HG03469 (cell line): ENCODE measurements around the gene SLC31A1.
"Not testable (repeated sequence)": the region's sequence is repeated elsewhere in the genome, so short reads cannot be mapped to it uniquely, and the experiment has no call there.

Experiments
- ATAC-seq: cut with Tn5 transposase; IDR thresholded peaks from one replicate; pipeline ENCODE4 v1.9.1; 2021; ENCODE audit warnings: mild to moderate bottlenecking, moderate library complexity, moderate number of reproducible peaks; ENCODE audit not compliant: unreplicated experiment

SLC31A1 gene

DNA sequence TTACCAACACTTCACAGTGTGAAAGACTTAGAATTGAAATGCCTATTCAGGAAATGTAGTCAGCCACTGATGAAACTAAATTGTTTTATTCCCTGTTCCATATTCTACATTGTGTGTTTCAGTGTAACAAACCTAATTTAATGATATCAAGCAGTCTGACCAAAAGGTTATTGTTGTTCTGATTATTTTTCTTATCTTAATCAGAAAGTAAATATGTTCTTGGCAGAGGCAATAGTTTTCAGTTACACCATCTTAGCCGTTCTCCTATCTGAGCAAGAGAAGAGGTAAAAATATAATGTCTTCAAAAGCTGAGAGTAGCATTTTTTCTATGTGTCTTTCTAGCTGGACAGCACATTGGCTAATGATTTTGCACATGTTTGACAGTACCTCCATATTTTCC lies 36.9 kb downstream of the SLC31A1 start:
- ATAC-seq, result no peak

DNA sequence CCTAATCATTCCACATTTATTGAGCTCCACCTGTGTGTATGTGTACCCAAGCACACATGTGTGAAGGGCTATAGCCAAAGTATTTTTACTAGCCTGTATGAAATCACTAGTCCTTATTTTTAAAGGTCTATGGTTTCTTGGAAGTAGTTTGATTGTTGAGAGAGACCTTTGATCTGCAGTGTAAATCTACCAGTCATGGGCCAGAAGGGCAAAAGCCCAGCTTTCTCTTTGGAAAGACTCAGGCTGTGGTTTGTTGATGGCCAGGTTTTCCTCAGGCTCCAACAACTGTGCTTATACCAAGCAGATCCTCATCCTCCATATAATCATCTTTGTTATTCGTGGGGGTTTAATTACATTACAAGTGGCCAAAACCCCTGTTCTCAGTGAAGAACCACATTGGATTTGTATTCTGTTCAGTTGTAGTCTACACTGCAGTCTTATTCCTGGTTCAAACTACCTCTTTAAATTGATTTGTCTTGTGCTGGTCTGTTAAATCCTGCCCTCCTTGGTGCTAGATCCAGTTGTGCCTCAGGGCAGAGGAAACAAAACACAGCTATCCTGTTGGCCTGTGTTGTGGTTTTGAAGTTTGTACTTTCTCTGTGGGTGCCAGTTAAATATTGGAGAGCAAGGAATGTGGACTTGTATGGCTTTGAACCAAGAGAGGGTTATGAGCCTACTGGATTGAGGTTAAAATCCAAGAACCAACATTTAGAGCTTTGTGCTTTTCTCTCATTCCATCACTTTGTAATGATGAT lies 40.8 kb downstream of the SLC31A1 start:
- ATAC-seq, result no peak

DNA sequence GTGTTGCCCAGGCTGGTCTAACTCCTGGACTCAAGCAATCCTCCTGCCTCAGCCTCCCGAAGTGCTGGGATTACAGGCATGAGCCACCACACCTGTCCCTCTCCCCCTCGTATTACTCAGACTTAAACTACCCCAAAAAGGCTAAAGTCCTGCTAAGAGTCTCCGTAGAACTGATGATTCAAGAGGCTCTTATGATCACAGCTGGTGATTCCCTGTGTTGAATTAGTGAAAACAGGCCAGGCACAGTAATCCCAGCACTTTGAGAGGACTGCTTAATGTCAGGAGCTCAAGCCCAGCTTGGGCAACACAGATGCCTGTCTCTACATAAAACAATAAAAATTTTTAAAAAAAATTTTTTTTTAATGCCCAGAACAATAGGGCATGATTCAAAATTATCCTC lies 44.8 kb downstream of the SLC31A1 start:
- no peak for ATAC-seq

DNA sequence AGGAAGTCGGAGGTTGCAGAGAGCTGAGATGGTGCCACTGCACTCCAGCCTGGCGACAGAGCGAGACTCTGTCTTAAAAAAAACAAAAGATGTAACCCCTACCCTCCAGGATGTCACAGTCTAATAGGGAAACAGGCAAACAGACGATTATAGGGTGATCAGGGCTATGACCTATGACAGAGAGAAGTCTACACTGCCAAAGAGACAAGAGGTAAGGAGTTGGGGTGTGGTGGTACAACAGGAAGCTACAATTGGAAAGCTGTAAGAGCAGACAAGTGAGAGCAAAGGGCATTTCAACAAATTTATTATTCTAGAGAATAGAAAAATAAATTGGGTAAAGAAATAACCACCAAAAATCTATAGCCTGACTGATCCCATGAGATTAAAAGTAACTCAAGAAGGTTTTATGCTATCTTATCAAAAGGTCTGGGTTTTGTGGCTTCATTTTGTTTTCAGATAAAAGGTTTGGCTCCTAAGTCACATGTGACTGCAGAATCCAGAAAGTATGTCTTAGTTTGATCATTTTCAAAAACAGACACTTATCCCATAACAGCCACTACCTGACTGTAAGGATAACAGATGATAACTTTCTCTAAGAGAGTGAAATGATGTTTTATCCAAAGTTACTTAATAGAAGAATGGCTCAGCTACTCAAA lies 46.7 kb downstream of the SLC31A1 start:
- no peak for ATAC-seq

DNA sequence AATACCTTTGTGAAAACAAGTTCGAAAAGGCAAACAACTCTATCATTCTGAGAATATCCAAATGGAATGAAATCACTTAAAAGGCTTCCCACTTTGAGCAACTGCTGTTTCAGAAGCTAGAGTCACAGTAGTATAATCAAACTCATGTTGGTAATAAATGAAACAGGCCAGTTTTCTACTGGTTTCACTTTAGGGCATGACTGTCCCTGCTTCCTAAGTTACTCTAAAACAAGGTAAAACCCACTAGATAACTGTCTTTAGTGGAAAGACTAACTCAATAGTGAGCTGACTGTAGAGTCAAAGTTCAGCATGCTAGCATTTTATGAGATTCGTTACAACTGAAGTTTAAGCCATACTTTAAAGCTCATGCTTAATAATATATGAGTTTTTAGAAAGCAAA lies 48.0 kb downstream of the SLC31A1 start:
- ATAC-seq, result no peak

DNA sequence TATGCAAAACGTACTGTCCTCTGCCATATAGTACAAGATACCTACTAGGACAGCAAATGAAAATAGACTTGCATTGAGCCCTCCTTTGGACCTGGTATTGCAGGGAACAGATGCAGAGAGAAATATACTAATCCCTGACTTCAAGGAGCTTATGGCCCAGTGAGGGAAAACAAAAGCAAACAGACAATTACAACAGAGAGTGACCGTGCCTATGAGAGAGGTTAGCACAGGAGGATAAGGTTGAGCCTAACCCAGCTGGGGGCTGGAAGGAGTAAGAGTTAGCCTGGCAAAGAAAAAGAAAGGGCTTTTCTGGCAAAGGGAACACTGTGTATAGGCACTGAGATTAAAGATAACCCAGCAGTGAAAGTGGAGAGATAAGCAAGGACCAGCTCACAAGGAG lies 48.5 kb downstream of the SLC31A1 start:
- ATAC-seq, result no peak

DNA sequence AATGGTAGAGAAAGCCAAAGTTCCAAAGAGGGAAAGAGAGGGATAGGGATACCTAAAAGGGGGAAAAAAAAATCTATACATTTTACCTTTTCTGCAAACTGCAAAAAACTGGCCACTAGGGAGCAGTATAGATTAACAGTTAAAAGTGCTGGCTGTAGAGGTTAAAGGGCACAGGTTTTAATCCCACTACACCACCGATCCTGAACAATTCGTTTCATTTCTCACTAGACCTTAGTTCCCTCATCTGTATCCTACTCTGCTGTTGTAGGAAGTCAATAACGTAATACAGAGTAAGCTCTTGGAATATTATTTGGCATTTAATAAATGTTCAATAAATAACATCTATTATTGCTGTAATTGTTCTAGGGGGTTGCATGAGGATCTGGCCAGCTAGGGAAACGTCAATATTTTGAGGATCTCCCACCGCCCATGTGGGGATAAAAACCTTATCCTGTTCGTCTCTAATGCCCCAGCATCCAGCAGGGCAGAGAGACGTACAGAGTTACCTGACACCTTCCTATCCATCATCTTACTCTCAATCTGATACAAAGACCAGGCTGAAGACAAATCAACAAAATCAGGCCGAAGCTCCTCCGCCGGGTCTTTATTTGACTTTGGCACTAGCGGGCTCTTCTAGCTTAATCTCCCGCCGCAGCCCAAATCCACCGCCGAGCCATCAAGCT lies 53.3 kb downstream of the SLC31A1 start:
- ATAC-seq, result no peak

DNA sequence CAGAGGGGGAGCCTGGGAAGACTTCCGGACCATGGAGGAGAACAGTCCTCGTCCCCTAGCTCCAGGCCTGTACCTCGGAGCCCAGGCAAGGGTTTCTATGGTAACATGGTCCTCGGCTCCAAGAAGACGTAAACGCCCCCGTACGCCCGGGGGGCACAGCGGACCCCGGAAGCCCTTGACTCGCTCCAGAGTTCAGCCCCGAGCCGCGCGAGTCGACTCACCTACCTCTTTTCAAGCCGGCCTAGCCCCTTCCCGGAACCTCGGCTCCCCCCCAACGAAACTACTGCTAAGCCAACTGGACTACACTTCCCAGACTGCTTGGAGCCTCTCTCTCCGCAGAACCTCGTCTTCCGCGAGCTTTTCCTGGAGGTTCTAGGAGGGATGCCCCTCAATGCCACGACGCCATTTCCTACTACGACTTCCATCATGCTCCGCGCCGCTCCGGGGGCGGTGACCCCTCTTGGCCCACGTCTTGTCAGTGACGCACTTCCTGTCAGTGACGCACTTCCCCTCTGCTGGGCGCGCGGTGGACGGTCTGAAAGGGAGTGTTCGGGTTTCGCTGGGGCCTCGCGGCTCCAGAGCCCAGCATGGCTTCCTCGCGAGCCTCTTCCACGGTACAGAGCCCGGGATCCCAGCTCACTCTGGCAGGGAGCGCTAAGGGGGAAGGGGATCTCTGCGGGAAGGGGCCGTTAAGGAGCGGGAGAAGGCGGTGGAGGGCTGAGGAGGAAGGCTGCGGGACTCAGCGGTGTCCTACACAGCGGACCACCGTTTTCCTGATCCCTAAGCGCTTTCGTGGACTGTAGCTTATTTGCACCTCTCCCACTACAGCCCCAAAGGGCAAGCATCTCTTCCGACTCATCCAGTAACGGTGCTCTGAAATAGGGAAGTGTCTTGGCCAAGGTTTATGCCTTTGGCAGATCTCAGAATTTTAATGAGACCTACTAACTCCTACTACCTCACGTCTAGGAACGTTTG lies 54.1 kb downstream of the SLC31A1 start, which contains the start of the genes CDC26 and PRPF4:
TSS of gene CDC26 (minus strand) at position 416 of the 975 bp plus-strand sequence. CDS start 3,065 bp downstream, outside the sequence.
TSS of gene PRPF4 (plus strand) at position 502 of the 975 bp plus-strand sequence. CDS start at position 588, 86 bp downstream.
- peak; percentile 89 for ATAC-seq

DNA sequence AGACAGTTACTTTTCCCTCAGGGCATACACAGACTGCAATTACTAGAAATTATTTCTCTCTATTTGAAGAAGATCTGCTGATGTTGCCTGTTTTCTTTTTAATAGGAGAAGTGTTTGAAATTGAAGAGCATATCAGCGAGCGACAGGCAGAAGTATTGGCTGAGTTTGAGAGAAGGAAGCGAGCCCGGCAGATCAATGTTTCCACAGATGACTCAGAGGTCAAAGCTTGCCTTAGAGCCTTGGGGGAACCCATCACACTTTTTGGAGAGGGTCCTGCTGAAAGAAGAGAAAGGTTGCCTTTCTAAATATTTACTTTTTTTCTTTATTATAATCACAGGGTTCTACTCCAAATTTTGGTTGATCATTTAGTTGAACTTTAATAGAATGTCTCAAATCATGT lies 57.5 kb downstream of the SLC31A1 start:
- no peak for ATAC-seq

DNA sequence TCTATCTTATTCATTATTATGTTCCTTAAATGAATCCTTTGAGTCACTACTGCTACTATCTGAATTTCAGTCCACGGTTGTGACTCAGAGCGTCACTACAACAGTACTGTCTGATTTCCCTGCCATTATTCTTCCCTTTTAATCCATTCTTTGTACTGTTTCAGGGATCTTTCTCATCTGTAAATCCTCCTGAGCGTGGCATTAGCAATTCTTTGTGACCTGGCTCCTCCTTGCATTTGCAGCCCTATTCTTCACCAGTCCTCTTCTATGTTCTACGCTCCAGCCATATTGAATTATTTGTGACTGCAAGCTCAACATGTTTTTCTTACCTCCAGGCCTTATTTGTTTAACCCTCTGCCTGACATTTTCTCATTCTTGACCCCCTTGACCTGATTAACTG lies 60.0 kb downstream of the SLC31A1 start:
- no peak for ATAC-seq

DNA sequence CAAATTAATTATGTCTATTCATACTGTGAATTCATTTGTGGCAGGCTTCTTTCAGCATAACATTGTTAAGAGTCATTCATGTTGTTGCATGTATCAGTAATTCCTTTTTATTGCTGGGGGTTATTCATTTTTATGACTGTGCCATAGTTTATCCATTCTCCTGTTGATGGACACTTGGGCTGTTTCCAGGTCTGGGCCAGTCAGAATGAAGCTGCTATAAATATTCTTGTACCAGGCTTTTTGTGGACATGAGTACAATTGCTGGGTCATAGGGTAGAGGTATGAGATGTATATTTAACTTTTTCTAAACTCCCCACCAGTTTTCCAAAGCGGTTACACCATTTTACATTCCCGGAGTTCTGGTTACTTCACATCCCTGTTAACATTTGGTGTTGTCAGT lies 67.7 kb downstream of the SLC31A1 start:
- no peak for ATAC-seq

DNA sequence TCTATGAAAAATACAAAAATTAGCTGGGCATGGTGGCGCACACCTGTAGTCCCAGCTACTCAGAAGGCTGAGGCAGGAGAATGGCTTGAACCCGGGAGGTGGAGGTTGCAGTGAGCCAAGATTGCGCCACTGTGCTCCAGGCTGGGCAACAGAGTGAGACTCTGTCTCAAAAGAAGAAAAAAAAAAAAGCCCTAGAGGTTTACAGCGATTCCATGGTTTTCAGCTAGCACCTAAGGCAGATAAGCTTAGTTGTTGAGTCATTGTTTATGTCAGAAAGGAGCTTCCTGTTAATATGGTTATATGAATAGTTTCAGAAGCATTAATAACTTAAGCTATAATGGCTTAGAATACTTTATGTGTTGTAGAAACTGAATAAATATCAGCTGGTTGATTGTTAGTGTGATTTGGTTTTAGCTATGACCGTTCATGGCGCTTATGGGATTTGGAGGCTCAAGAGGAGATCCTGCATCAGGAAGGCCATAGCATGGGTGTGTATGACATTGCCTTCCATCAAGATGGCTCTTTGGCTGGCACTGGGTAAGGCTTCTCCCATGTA lies 68.8 kb downstream of the SLC31A1 start:
- ATAC-seq, result no peak

DNA sequence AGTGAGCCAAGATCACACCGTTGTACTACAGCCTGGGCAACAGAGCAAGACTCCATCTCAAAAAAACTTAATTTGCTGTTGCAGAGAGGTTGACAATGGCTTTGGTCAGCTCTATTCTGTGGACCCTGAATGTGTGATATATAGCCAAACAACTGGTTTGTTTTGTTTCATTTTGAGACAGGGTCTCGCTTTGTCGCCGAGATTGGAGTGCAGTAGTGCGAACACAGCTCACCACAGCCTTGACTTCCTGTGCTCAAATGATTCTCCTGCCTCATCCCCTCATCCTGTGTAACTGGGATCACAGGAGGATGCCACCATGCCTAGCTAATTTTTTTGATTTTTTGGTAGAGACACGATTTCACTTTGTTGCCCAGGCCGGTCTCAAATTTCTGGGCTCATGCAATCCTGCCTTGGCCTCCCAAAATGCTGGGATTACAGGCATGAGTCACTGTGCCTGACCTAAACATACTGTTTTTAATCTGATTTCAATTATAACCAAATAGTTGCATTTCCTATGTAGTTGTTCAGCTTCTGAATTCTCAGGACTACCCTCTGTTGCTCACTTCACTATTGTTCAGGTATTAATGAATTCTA lies 72.0 kb downstream of the SLC31A1 start:
- ATAC-seq, result no peak

DNA sequence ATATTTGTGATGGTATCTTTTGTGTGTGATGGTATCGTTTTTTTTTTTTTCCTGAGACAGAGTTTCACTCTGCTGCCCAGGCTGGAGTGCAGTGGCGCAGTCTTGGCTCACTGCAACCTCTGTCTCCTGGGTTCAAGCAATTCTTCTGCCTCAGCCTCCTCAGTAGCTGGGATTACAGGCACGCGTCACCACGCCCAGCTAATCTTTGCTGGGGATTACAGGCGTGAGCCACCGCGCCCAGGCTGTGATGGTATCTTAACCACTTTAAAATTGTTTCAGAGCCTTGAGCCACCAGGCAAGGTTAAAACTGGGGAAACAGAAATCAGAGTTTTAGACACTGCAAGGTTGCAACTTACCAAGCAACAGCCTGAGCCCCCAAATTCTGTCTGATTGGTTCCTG lies 74.9 kb downstream of the SLC31A1 start:
- ATAC-seq, result not testable (repeated sequence)

DNA sequence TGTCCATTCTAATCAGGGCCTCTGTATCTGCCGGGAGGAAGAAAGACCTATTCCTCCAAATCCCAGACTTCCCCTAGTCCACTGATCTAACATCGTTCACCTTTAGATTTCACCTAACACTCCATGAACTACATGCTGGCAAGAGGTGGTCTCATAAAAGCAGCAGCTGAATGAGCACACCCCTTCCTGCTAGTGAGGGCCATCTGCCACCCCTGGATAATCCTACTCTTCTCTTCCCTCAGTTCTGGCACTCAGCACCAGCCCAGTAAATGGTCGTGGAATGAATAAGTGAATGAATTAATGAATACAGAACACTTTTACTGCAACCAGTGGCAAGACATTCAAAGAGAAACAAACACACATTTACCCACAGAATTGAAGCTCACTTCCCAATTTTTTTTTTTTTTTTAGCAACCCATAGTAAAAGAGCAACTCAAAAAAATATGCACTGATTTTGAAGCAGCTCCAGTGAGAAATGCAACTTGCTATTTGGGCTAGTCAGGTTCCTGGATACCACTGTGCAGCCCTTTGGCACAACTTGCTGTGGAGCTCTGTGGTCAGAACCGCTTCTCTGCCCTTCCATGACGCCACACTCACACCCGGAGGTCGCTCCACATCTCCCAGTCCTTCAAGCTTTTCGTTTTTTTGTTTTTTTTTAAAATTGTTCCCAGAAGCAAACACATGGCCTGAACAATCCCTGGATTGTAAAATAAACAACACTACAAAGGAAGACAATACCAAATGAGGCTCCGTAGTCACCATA lies 75.6 kb downstream of the SLC31A1 start:
- ATAC-seq, result no peak

DNA sequence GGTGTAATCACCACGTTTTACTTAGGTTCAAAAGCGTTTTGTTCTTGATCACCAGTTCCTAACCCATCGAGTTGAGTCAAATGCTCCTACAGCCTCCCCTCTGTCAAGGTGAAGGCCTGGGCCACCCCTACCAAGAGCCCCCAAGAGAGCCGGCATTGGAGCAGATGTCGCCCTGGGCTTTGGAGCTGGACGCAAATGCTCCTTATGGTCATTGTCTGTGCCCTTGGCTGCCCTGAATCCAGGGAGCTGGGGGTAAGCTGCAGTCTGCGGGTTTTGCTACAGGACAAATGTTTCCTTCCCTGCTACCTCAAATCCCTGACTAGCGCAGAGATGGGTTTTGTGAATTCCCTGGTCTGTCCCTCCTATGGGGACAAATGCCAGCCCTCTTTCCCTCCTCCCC lies 77.0 kb downstream of the SLC31A1 start:
- no peak for ATAC-seq

DNA sequence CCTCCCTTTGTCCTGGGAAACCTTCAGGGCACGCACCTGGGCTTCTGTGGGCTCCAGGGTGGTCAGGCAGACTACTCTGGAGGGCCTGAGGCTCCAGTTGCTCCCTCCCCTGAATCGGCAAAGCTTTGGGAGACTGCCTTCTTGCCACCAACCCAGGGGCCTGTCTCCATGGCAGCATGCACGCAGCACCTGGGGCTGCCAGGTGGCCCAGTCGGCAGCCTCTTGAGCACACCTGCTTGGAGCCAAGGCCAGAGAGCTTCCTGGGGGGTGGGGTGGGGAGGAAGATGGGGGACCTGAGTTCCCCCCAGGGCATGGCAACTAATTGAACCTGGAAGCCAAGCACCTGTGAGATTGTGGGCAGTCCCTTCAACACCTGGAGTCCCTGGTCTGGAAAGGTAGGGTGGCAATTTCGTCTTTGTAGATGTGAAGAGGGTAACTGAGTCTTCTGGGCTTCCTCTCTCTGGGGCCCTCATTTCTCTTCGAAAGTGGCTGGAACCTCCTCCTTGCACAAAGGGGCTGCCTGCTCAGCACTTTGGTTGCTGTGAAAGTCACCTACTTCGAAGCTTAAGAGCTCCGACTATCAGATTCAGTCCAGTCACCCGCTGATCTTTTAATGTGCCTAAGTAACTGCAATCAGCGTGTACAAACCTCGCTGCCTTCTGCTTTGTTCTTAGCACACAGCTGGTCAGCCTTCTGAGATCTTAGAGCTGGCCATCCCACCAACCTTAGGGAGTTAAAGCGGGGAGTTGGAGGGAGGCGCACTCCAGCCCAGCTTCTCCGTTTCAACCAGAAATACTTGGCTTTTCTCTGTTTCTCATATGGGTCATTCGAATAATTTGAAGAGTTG lies 77.8 kb downstream of the SLC31A1 start:
- ATAC-seq, result no peak

DNA sequence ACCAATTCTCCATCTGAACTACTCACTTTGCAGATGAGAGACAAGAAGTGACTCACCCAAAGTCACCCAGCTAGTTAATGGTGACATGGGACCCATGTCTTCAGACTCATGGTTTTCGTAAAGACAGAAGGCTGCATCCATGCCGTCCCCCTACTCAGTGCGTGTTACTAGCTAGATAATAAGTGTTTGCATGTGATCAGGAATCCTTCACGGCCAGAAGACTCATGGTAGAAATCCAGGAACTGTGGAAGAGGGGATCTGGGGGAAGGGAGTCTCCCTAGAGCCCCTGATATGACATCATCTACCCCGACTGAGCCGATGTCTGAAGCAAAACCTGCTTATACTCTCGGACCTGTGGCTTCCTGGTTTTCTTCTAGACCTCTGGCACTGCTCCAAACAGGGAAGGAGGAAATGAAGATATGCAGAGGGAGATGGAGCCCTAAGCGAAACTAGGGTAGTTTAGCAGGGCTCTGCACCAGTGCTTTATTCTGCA lies 78.5 kb downstream of the SLC31A1 start:
- ATAC-seq, result no peak
